B cell (primary cell): ENCODE results near the gene UNC119B. TPM values are rescaled to one million over a fixed set of nuclear protein-coding genes. Genes with fewer than 3 reads are reported as not detected.

Source experiments
- ATAC-seq: fragments of 200-7000 bp; cut with Tn5 transposase; one replicate; pipeline ENCODE4 v1.10.0; 2021; ENCODE audit warnings: low read depth, mild to moderate bottlenecking, moderate number of reproducible peaks, moderate library complexity
- CTCF ChIA-PET: fragments of 350-600 bp; sonication (Branson Sonifier 250); formaldehyde crosslinking; loops from one replicate; lab custom pipeline; 2021; ENCODE audit warnings: antibody characterized with exemption, inconsistent platforms; lab: Charles Lee
- POLR2A ChIA-PET: fragments of 350-600 bp; sonication (Branson Sonifier 250); formaldehyde crosslinking; loops from one replicate; lab custom pipeline; 2021; ENCODE audit warnings: antibody characterized with exemption; lab: Charles Lee
- DNase-seq: peaks from one replicate; pipeline ENCODE4 v3.0.0; 2013
- H2AFZ ChIP-seq: 2 replicates; pipeline ENCODE4 v1.6.1; 2012; ENCODE audit warnings: mild to moderate bottlenecking, low read depth, low read length; ENCODE audit not compliant: insufficient read depth, poor library complexity, severe bottlenecking
- H3K27ac ChIP-seq, 2 donors: 1 replicate in 1 of 2; 2 replicates in 1 of 2; pipeline ENCODE4 v1.5.1; 2012 to 2013; ENCODE audit warnings: low read length in 2 of 2, mild to moderate bottlenecking in 2 of 2, moderate library complexity in 1 of 2
- H3K27me3 ChIP-seq, 4 experiments: fragments of 200-600 bp in 1 of 4; sonication (generic) in 1 of 4; replicated peaks in 1 of 4; 1 replicate in 2 of 4; 2 replicates in 2 of 4; pipeline versions ENCODE4 v1.6.1 to v1.7.0; 2013 to 2016; ENCODE audit warnings: low read length in 3 of 4, mild to moderate bottlenecking in 2 of 4, mixed read lengths in 1 of 4, moderate library complexity in 1 of 4; ENCODE audit not compliant: insufficient read depth in 4 of 4, control insufficient read depth in 3 of 4; ENCODE audit errors: control extremely low read depth in 1 of 4
- H3K36me3 ChIP-seq, 2 experiments: replicated peaks in 1 of 2; 1 replicate in 1 of 2; 2 replicates in 1 of 2; pipeline versions ENCODE4 v1.6.1 to v1.7.1; 2013; ENCODE audit warnings: low read length in 1 of 2; ENCODE audit not compliant: insufficient read depth in 2 of 2, control insufficient read depth in 1 of 2; ENCODE audit errors: control extremely low read depth in 1 of 2, extremely low read depth in 1 of 2
- H3K4me1 ChIP-seq, 2 donors: fragments of 200-600 bp in 1 of 2; sonication (generic) in 1 of 2; 1 replicate in 1 of 2; 2 replicates in 1 of 2; pipeline versions ENCODE4 v1.5.1 to v1.6.1; 2013 to 2017; ENCODE audit warnings: low read length in 2 of 2; ENCODE audit not compliant: control insufficient read depth in 2 of 2, insufficient read depth in 2 of 2
- H3K4me2 ChIP-seq: replicated peaks from 2 replicates; pipeline ENCODE3; 2012; ENCODE audit warnings: mild to moderate bottlenecking, low read depth, low read length; ENCODE audit not compliant: poor library complexity, severe bottlenecking
- H3K4me3 ChIP-seq, 5 experiments: fragments of 200-600 bp in 1 of 5; sonication (generic) in 1 of 5; 1 replicate in 3 of 5; 2 replicates in 2 of 5; pipeline versions ENCODE4 v1.5.1 to v1.7.0; 2011 to 2016; ENCODE audit warnings: low read length in 4 of 5, mild to moderate bottlenecking in 4 of 5, low read depth in 2 of 5, control low read depth in 1 of 5, moderate library complexity in 1 of 5; ENCODE audit not compliant: insufficient read depth in 1 of 5; ENCODE audit errors: control extremely low read depth in 1 of 5, extremely low read depth in 1 of 5
- H3K79me2 ChIP-seq: fragments of 200-600 bp; sonication (generic); one replicate; pipeline ENCODE4 v1.6.0; 2016; ENCODE audit warnings: low read length; ENCODE audit not compliant: control insufficient read depth, insufficient read depth
- H3K9ac ChIP-seq: fragments of 200-600 bp; sonication (generic); 2 replicates; pipeline ENCODE4 v1.6.1; 2017; ENCODE audit warnings: mild to moderate bottlenecking, low read length, moderate library complexity
- H3K9me3 ChIP-seq, 3 donors: one replicate each; pipeline versions ENCODE4 v1.6.1 to v1.7.1; 2013; ENCODE audit warnings: low read length in 2 of 3; ENCODE audit not compliant: control insufficient read depth in 2 of 3, insufficient read depth in 1 of 3; ENCODE audit errors: control extremely low read depth in 1 of 3
- H4K20me1 ChIP-seq: 2 replicates; pipeline ENCODE4 v1.6.0; 2012; ENCODE audit warnings: mild to moderate bottlenecking, low read length; ENCODE audit not compliant: insufficient read depth, control insufficient read depth, poor library complexity, severe bottlenecking
- H3K27ac Mint-ChIP-seq: one replicate; pipeline ENCODE4 v1.8.0; 2021; ENCODE audit warnings: mixed read lengths
- H3K27me3 Mint-ChIP-seq: one replicate; pipeline ENCODE4 v1.8.0; 2021; ENCODE audit warnings: mixed read lengths
- H3K4me1 Mint-ChIP-seq: one replicate; pipeline ENCODE4 v1.8.0; 2021; ENCODE audit warnings: mixed read lengths
- H3K4me3 Mint-ChIP-seq: one replicate; pipeline ENCODE4 v1.8.0; 2021; ENCODE audit warnings: mixed read lengths
- H3K9me3 Mint-ChIP-seq: one replicate; pipeline ENCODE4 v1.8.0; 2022; ENCODE audit warnings: mixed read lengths; ENCODE audit not compliant: insufficient read depth
- CTCF ChIP-seq: fragments of 200-600 bp; IDR thresholded peaks from one replicate; pipeline ENCODE4 v1.8.0; 2022; ENCODE audit warnings: antibody characterized with exemption, mild to moderate bottlenecking
- EZH2 ChIP-seq: IDR thresholded peaks from 2 replicates; pipeline ENCODE4 v1.6.1; 2012; ENCODE audit warnings: borderline replicate concordance, low read depth, mild to moderate bottlenecking, moderate library complexity, low read length; ENCODE audit not compliant: insufficient read depth, poor library complexity, severe bottlenecking
- WGBS: methylation state at CpG from one replicate; pipeline ENCODE4 v1.1.5; 2013; ENCODE audit warnings: missing lambda C conversion rate; ENCODE audit not compliant: insufficient coverage; 5-methylcytosine and 5-hydroxymethylcytosine counted together
- intact Hi-C: fragments of 100-400 bp; cut with micrococcal nuclease; formaldehyde crosslinking; loops from one replicate; pipeline ENCODE4 v1.10.0; 2022
- polyA plus RNA-seq: library from polyadenylated mRNA; depleted of rRNA; stranded (reverse); fragments of >200 nt; gene quantifications from 2 replicates; pipeline ENCODE4 v1.2.3, GENCODE V29; 2012
- total RNA-seq, 2 donors: library from RNA; stranded (reverse); fragments of 120-200 nt in 1 of 2; gene quantifications; 1 replicate in 1 of 2; 2 replicates in 1 of 2; pipeline versions ENCODE4 v1.2.3 to v1.2.4, GENCODE V29; 2013 to 2022

Gene UNC119B
- total and polyA plus RNA-seq, 2 donors (not counting 1 experiment from before 2014, with no cell fraction given) = 7.2 to 22.7 TPM

- H3K4me3 Mint-ChIP-seq = no peak overlapping the region
- POLR2A ChIA-PET = no interaction called here
- 70% methylated on average over 2 of the region's 2 CpGs for WGBS
These were observed 48.8 kb upstream of the UNC119B start for GRCh38 chr12:120661432-120661831.

More at GRCh38 chr12:120661432-120661831, 48.8 kb upstream of the UNC119B start:
- Histone ChIP-seq H3K4me3 (no peak overlapping the region), H3K4me1 (peaks cover 28 to 35% of the 10 kb centered on the region in 2 donors), H4K20me1 (no peaks in the 10 kb centered on the region), H2AFZ (no peak overlapping the region), H3K4me2 (no peak overlapping the region), H3K9ac (no peak overlapping the region), H3K27me3 (peaks cover 0 to 16% (median 0%) of the 10 kb centered on the region in 4 experiments), H3K36me3 (no peaks in the 10 kb centered on the region), H3K9me3 (peaks cover 0 to 2% (median 0%) of the 10 kb centered on the region in 3 donors), H3K79me2 (no peaks in the 10 kb centered on the region), H3K27ac (no peak overlapping the region)
- intact Hi-C loops = no loop called here
- TF ChIP-seq CTCF (peak; percentile 15), EZH2 (no peak)
- H3K4me1 Mint-ChIP-seq = peaks cover 15% of the 10 kb centered on the region
- CTCF ChIA-PET = interaction anchor here (1.4 to 3.4 kb wide), 2 partner anchors 12 to 13 kb away, joined by 7 to 35 read pairs; no protein-coding TSS in a partner anchor
- no peak for DNase-seq
- H3K27me3 Mint-ChIP-seq = peaks cover 6% of the 10 kb centered on the region
- no peak overlapping the region for H3K27ac Mint-ChIP-seq
- no peaks in the 10 kb centered on the region for H3K9me3 Mint-ChIP-seq
- no peak for ATAC-seq
